Measurements from ENCODE around the gene VCP.
A peak's percentile ranks its signal among the peaks of the same experiment; 100 is the strongest.

Gene VCP

DNA sequence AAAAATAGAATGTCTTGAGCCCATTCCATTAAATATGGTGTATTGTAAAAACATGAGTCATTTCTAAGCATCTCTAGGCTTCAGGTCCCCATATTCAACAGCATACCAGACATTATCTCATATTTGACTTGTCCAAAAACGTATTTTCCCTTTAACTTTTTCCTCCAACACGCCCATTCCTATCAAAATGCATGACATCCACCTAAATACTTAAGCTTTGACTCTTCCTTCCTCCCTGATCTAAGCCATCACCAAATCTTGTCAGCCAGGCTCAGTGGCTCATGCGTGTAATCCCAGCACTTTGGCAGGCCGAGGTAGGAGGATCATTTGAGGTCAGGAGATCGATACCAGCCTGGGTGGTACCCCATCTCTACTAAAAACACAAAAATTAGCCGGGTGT, 23.9 kb downstream of the VCP start:
- no peak for DNase-seq (ENCODE audit: low read depth)
- no peak overlapping the region for H3K4me3 ChIP-seq (ENCODE audit: low read length)
- no peak for TF ChIP-seq CTCF (conservative IDR thresholded peaks at IDR 0.05; ENCODE audit: low read length)

GRCh38 chr9:35044071-35044470, 28.4 kb downstream of the VCP start:
- TF ChIP-seq CTCF (conservative IDR thresholded peaks at IDR 0.05; ENCODE audit: low read length), result no peak
- DNase-seq (ENCODE audit: low read depth), result peak; percentile 18
- H3K4me3 ChIP-seq (ENCODE audit: low read length), result no peak overlapping the region

DNA sequence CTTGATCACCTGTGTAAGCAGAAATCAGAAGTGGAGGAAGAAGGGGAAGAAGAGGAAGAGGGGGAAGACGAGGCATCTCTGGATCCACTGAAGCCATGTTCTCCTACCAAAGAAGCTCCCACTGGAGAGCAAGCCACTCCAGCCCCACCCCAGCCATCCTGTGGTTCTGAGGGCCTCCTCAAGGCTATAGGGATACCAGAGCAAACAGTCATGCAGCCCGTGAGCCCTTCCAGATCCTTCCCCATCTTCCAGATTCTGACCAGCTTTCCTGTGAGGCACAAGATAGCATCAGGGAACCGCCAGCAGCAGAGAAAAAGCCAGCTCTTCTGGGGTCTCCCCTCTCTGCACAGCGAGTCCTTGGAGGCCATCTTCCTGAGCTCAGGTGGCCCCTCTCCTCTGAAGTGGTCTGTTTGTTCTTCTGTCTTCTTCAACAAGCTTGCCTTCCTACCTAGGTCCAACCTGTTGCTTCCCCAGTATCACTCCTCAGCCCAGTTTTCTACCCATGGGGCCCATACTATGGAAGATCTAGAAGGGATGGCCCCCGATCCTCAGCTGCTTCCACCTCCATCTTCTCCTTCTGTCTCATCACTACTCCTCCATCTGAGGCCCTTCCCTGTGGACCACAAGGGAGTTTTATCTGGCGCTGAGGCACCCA, 29.4 kb downstream of the VCP start:
- no peak overlapping the region for H3K4me3 ChIP-seq (ENCODE audit: low read length)
- TF ChIP-seq CTCF (conservative IDR thresholded peaks at IDR 0.05; ENCODE audit: low read length), result no peak
- no peak for DNase-seq (ENCODE audit: low read depth)

GRCh38 chr9:35042081-35042604, 30.3 kb downstream of the VCP start:
- TF ChIP-seq CTCF (conservative IDR thresholded peaks at IDR 0.05; ENCODE audit: low read length), result no peak
- H3K4me3 ChIP-seq (ENCODE audit: low read length), result no peak overlapping the region
- DNase-seq (ENCODE audit: low read depth), result peak; percentile 41

GRCh38 chr9:35035851-35036701, 36.3 kb downstream of the VCP start:
- peak overlapping the region; percentile 43 for H3K4me3 ChIP-seq (ENCODE audit: low read length)
- no peak for TF ChIP-seq CTCF (conservative IDR thresholded peaks at IDR 0.05; ENCODE audit: low read length)
- peak; percentile 52 for DNase-seq (ENCODE audit: low read depth)

GRCh38 chr9:35033101-35033500, 39.3 kb downstream of the VCP start:
- DNase-seq (ENCODE audit: low read depth), result no peak
- TF ChIP-seq CTCF (conservative IDR thresholded peaks at IDR 0.05; ENCODE audit: low read length), result no peak

More at GRCh38 chr9:35033101-35033500, 39.3 kb downstream of the VCP start:
- H3K4me3 ChIP-seq (ENCODE audit: low read length), result no peak overlapping the region

Data from AG10803 (cell line).